ENCODE results near the gene BTG1. TPM values are rescaled to one million over a fixed set of nuclear protein-coding genes. Genes with fewer than 3 reads are reported as not detected.

Gene BTG1
- total RNA-seq, 1 experiment from 2014 or later: 29.8 TPM

GRCh38 chr12:92155733-92156132 lies 10.1 kb upstream of the BTG1 start:
- no peak overlapping the region for H3K4me2 ChIP-seq (ENCODE audit: low read length)
- no peak overlapping the region for H3K9ac ChIP-seq (ENCODE audit: low read length)
- ATAC-seq (no peak), DNase-seq (no peak)
- no peaks in the 10 kb centered on the region for H3K9me3 ChIP-seq (ENCODE audit: low read length)
- no peaks in the 10 kb centered on the region for H4K20me1 ChIP-seq (ENCODE audit: low read length)
- H3K36me3 ChIP-seq (ENCODE audit: low read depth, low read length): no peaks in the 10 kb centered on the region
- H3K4me3 ChIP-seq (ENCODE audit: low read length): no peak overlapping the region
- no peak overlapping the region for H3K27ac ChIP-seq (ENCODE audit: low read length)
- peaks cover 2% of the 10 kb centered on the region for H3K4me1 ChIP-seq (ENCODE audit: insufficient read depth, low read length)
- intact Hi-C loops (cut with micrococcal nuclease): no loop called here
- ChIA-PET POLR2A (ENCODE audit: unreplicated experiment) (interaction anchor here (0.6 kb wide), 1 partner anchor 254 kb away, joined by 4 read pairs; no protein-coding TSS in a partner anchor), CTCF (no interaction called here)
- H3K9me2 ChIP-seq (replicated peaks; ENCODE audit: low read length): no peaks in the 10 kb centered on the region
- TF ChIP-seq EZH2phosphoT487 (IDR thresholded peaks at IDR 0.05; ENCODE audit: borderline replicate concordance, low read length): no peak
- no peak overlapping the region for H2AFZ ChIP-seq (ENCODE audit: low read length)
- no peaks in the 10 kb centered on the region for H3K27me3 ChIP-seq (ENCODE audit: low read length)
- H3K79me2 ChIP-seq (ENCODE audit: low read length): no peaks in the 10 kb centered on the region
- BruUV-seq (replicated peaks): no TSS peak
- no peaks in the 10 kb centered on the region for H3F3A ChIP-seq (ENCODE audit: low read length, unreplicated experiment)

- TF ChIP-seq EZH2 (IDR thresholded peaks at IDR 0.05; ENCODE audit: low read length, unreplicated experiment): no peak
- TF ChIP-seq EZH2phosphoT487 (IDR thresholded peaks at IDR 0.05; ENCODE audit: borderline replicate concordance, low read length): no peak
- no peak for TF ChIP-seq CTCF (conservative IDR thresholded peaks at IDR 0.05; ENCODE audit: low read depth, low read length)
- no peak overlapping the region for H2AFZ ChIP-seq (ENCODE audit: low read length)
- no peaks in the 10 kb centered on the region for H3F3A ChIP-seq (ENCODE audit: low read length, unreplicated experiment)
- no peak overlapping the region for H3K27ac ChIP-seq (ENCODE audit: low read length)
- no peaks in the 10 kb centered on the region for H3K79me2 ChIP-seq (ENCODE audit: low read length)
- peaks cover 11% of the 10 kb centered on the region for H3K4me1 ChIP-seq (ENCODE audit: insufficient read depth, low read length)
- H3K4me2 ChIP-seq (ENCODE audit: low read length): no peak overlapping the region
- ChIA-PET POLR2A (ENCODE audit: unreplicated experiment) (no interaction called here), CTCF (no interaction called here)
- no peaks in the 10 kb centered on the region for H3K27me3 ChIP-seq (ENCODE audit: low read length)
- H3K9ac ChIP-seq (ENCODE audit: low read length): no peak overlapping the region
- BruUV-seq (replicated peaks): no TSS peak
- intact Hi-C loops (cut with micrococcal nuclease): no loop called here
- no peaks in the 10 kb centered on the region for H3K9me2 ChIP-seq (replicated peaks; ENCODE audit: low read length)
- no peak for DNase-seq
- H4K20me1 ChIP-seq (ENCODE audit: low read length): no peaks in the 10 kb centered on the region
- H3K4me3 ChIP-seq (ENCODE audit: low read length): no peak overlapping the region
- no peaks in the 10 kb centered on the region for H3K9me3 ChIP-seq (ENCODE audit: low read length)
- no peaks in the 10 kb centered on the region for H3K36me3 ChIP-seq (ENCODE audit: low read depth, low read length)
- no peak for ATAC-seq
Measured at GRCh38 chr12:92151916-92152315, 6.3 kb upstream of the BTG1 start.

- H3K4me1 ChIP-seq (ENCODE audit: insufficient read depth, low read length): peaks cover 13% of the 10 kb centered on the region
- TF ChIP-seq EZH2 (IDR thresholded peaks at IDR 0.05; ENCODE audit: low read length, unreplicated experiment): no peak
- no peak for TF ChIP-seq EZH2phosphoT487 (IDR thresholded peaks at IDR 0.05; ENCODE audit: borderline replicate concordance, low read length)
- TF ChIP-seq CTCF (conservative IDR thresholded peaks at IDR 0.05; ENCODE audit: low read depth, low read length): no peak
- BruUV-seq (replicated peaks): no TSS peak
- H3K4me3 ChIP-seq (ENCODE audit: low read length): no peak overlapping the region
- no peak overlapping the region for H2AFZ ChIP-seq (ENCODE audit: low read length)
- ChIA-PET POLR2A (ENCODE audit: unreplicated experiment) (no interaction called here), CTCF (no interaction called here)
- peaks cover 11% of the 10 kb centered on the region for H3K79me2 ChIP-seq (ENCODE audit: low read length)
- no peak for ATAC-seq
- H4K20me1 ChIP-seq (ENCODE audit: low read length): peaks cover 7% of the 10 kb centered on the region
- no peak overlapping the region for H3K27ac ChIP-seq (ENCODE audit: low read length)
- H3K9me3 ChIP-seq (ENCODE audit: low read length): no peaks in the 10 kb centered on the region
- H3K4me2 ChIP-seq (ENCODE audit: low read length): no peak overlapping the region
- no peaks in the 10 kb centered on the region for H3F3A ChIP-seq (ENCODE audit: low read length, unreplicated experiment)
- H3K9me2 ChIP-seq (replicated peaks; ENCODE audit: low read length): no peaks in the 10 kb centered on the region
- no peak overlapping the region for H3K9ac ChIP-seq (ENCODE audit: low read length)
- DNase-seq: no peak
- H3K27me3 ChIP-seq (ENCODE audit: low read length): no peaks in the 10 kb centered on the region
- H3K36me3 ChIP-seq (ENCODE audit: low read depth, low read length): no peaks in the 10 kb centered on the region
- intact Hi-C loops (cut with micrococcal nuclease): loop anchor here (5.0 kb wide), 1 partner anchor 273 kb away; no protein-coding TSS in a partner anchor
Measured at GRCh38 chr12:92149563-92149962, 3.9 kb upstream of the BTG1 start.
